ENCODE results near the gene NRG3. TPM values are rescaled to one million over a fixed set of nuclear protein-coding genes. Genes with fewer than 3 reads are reported as not detected.

NRG3 gene
- total RNA-seq, 2 donors from 2014 or later = 0.41 TPM; not detected in 1

DNA sequence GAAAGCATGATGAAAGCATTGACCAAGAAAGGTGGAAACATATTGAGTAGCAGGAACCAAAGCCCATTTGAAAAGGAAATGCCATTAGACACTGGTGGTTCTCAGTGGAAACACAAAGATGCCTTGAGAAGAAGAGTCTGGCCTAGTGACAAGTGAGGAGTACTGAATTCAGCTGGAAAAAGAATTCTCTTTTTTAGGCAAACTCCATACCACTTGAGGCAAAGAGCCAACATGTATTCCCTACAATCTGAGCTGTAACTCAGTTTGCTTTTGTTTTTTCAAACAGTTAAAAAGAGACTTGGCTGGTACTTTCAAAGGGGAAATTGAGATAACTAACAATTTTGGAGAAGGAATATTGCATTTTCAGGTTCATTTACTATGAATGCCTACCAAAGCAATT is 624.0 kb downstream of the NRG3 start:
- Histone ChIP-seq H3K4me1 (ENCODE audit: control insufficient read depth in 1 of 2, low read depth in 2 of 2) (no peaks in the 10 kb centered on the region), H3K27me3 (replicated peaks; ENCODE audit: insufficient read depth) (no peaks in the 10 kb centered on the region), H3K9me3 (no peaks in the 10 kb centered on the region), H3K36me3 (no peaks in the 10 kb centered on the region), H3K4me3 (no peak overlapping the region), H3K27ac (no peak overlapping the region)
- ATAC-seq (ENCODE audit: insufficient number of reproducible peaks, low FRiP score, low read depth) (no peak), DNase-seq (ENCODE audit: low spot score) (no peak)
- TF ChIP-seq, protein P1, sequence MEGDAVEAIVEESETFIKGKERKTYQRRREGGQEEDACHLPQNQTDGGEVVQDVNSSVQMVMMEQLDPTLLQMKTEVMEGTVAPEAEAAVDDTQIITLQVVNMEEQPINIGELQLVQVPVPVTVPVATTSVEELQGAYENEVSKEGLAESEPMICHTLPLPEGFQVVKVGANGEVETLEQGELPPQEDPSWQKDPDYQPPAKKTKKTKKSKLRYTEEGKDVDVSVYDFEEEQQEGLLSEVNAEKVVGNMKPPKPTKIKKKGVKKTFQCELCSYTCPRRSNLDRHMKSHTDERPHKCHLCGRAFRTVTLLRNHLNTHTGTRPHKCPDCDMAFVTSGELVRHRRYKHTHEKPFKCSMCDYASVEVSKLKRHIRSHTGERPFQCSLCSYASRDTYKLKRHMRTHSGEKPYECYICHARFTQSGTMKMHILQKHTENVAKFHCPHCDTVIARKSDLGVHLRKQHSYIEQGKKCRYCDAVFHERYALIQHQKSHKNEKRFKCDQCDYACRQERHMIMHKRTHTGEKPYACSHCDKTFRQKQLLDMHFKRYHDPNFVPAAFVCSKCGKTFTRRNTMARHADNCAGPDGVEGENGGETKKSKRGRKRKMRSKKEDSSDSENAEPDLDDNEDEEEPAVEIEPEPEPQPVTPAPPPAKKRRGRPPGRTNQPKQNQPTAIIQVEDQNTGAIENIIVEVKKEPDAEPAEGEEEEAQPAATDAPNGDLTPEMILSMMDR (IDR thresholded peaks at IDR 0.05) = no peak

DNA sequence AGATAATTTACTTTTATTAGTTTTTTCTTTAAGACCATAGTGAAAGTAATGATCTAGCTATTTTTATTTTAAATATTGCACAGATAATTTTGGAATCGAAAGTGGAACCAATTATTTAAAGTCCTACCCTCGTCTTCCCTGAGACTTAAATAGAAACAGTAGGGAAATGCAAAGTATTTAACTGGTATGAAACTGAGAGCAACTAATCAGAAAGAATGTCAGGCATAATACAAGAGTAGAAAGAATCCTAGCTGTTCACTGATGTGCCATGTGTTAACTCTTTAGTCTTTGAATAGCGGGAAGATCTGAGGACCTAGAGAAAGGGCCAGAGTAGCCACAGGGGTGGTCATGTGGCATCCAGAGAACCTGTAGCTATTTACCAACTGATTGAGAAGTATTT is 630.0 kb downstream of the NRG3 start:
- H3K36me3 ChIP-seq = no peaks in the 10 kb centered on the region
- no peaks in the 10 kb centered on the region for H3K9me3 ChIP-seq
- ATAC-seq (ENCODE audit: insufficient number of reproducible peaks, low FRiP score, low read depth) = no peak
- no peak overlapping the region for H3K4me3 ChIP-seq
- no peaks in the 10 kb centered on the region for H3K4me1 ChIP-seq (ENCODE audit: control insufficient read depth in 1 of 2, low read depth in 2 of 2)
- H3K27ac ChIP-seq = no peak overlapping the region
- DNase-seq (ENCODE audit: low spot score) = no peak
- TF ChIP-seq, protein P1 (IDR thresholded peaks at IDR 0.05) = no peak
- no peaks in the 10 kb centered on the region for H3K27me3 ChIP-seq (replicated peaks; ENCODE audit: insufficient read depth)

DNA sequence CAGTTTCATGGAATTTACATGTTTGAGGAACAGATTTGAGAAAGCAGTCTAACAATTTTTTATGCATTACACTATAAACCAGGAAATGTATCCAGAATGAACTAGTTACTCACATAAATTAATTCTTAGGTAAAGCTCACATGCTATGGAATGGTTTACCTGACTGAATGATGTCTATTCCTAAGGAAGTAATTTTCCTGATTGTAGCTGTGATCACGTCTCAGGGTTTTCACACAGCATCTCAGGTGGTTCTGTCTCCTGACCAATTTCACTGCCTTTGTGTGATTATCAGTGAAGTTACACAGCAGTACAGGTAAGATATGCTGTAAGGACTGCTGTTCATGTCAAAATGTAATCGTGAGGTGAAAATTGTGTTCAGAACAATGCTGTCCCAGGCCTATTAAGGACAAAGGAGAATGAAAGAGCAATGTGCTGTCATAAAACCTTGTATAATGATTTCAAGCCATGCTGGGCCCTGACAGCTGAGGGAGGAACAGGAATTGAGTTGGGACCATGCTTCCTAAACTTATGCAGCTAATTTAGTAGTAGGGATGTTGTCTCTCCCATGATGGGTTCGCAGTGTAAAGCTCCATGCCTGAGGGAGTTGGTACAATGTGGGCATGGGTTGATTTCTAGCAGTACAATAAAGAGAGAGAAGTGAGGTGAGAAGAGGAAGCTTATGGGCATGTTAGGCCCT is 631.8 kb downstream of the NRG3 start:
- H3K27me3 ChIP-seq (replicated peaks; ENCODE audit: insufficient read depth) = no peaks in the 10 kb centered on the region
- no peak overlapping the region for H3K4me3 ChIP-seq
- no peaks in the 10 kb centered on the region for H3K4me1 ChIP-seq (ENCODE audit: control insufficient read depth in 1 of 2, low read depth in 2 of 2)
- H3K36me3 ChIP-seq = no peaks in the 10 kb centered on the region
- DNase-seq (ENCODE audit: low spot score) (no peak), ATAC-seq (ENCODE audit: insufficient number of reproducible peaks, low FRiP score, low read depth) (no peak)
- H3K27ac ChIP-seq = no peak overlapping the region
- H3K9me3 ChIP-seq = no peaks in the 10 kb centered on the region
- TF ChIP-seq, protein P1 (IDR thresholded peaks at IDR 0.05) = no peak

DNA sequence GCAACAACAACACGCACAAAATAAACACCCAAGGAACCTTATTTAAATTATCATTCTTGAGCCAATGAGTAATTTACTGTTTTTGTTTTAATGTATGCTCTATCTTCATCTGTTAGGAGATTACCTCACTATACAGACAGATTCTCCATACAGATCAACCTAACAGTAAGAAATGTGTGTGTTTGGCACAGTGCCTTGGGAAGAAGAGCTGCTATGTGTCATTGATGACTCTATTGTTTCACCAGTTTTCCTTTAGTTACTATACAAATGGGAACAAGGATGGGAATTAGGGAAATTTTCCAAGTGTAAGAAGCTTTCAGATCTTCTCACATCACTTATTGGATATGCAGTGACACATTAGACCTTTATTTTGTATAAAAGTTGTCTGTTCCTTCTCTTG is 640.3 kb downstream of the NRG3 start:
- Histone ChIP-seq H3K4me1 (ENCODE audit: control insufficient read depth in 1 of 2, low read depth in 2 of 2) (peaks cover 5 to 32% of the 10 kb centered on the region in 2 donors), H3K9me3 (no peaks in the 10 kb centered on the region), H3K36me3 (no peaks in the 10 kb centered on the region), H3K27me3 (replicated peaks; ENCODE audit: insufficient read depth) (no peaks in the 10 kb centered on the region), H3K27ac (no peak overlapping the region), H3K4me3 (no peak overlapping the region)
- ATAC-seq (ENCODE audit: insufficient number of reproducible peaks, low FRiP score, low read depth) (no peak), DNase-seq (ENCODE audit: low spot score) (no peak)
- TF ChIP-seq, protein P1 (IDR thresholded peaks at IDR 0.05) = no peak

DNA sequence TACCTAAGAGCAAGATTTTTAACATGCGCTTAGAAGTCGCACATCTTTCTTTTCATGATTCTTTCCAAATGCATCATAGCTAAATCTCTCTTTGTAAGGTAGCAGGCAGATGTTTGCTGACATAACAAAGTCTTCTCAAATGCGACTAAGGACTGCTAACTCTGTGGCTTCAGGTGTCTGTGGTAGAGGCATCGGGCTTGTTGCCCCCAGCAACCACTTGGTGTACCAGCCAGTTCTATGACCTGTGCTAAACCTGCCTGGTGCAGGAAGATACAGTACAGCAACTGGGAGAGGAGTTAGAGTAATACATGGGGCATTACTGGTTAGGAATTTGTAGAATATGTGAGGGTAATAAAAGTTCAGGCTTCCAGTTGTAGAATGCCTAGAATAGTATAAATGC is 654.1 kb downstream of the NRG3 start:
- no peaks in the 10 kb centered on the region for H3K27me3 ChIP-seq (replicated peaks; ENCODE audit: insufficient read depth)
- H3K36me3 ChIP-seq = no peaks in the 10 kb centered on the region
- H3K27ac ChIP-seq = no peak overlapping the region
- H3K4me3 ChIP-seq = no peak overlapping the region
- no peak for DNase-seq (ENCODE audit: low spot score)
- TF ChIP-seq, protein P1 (IDR thresholded peaks at IDR 0.05) = no peak
- H3K9me3 ChIP-seq = no peaks in the 10 kb centered on the region
- no peak for ATAC-seq (ENCODE audit: insufficient number of reproducible peaks, low FRiP score, low read depth)
- H3K4me1 ChIP-seq (ENCODE audit: control insufficient read depth in 1 of 2, low read depth in 2 of 2) = no peaks in the 10 kb centered on the region

All from thoracic aorta (tissue), 2 donors.